Measurements from ENCODE around the gene TDRD7.
"Not testable (repeated sequence)": the region's sequence is repeated elsewhere in the genome, so short reads cannot be mapped to it uniquely, and the experiment has no call there.

Gene TDRD7

DNA sequence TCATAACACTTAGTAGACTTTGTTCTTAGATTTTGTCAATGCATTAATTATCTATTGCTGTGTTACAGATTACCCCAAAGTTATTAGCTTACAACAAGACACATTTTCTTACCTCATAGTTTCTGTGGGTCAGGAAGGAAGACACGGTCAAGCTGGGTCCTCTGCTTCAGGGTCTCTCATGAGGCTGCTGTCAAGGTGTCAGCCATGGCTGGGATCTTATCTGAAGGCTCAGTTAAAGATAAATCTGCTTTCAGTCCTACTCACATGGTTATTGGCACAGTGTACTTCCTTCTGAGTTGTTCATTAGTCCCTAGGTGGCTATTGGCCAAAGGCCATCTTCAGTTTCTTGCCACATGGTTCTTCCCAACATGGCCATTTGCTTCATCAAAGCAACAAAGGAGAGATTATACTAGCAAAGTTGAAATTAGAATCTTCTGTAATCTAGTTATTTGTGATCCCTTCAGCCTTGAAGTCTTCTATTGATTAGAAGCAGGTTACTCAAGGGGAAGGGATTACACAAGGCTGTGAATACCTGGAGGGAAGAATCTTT is 25.2 kb downstream of the TDRD7 start:
- Histone ChIP-seq H3K36me3 (ENCODE audit: control insufficient read depth, low read depth, low read length) (no peaks in the 10 kb centered on the region), H3K9ac (ENCODE audit: low read length) (no peak overlapping the region), H3K27ac (ENCODE audit: low read length) (no peak overlapping the region), H3K4me1 (ENCODE audit: control insufficient read depth, low read depth, low read length) (peaks cover 7% of the 10 kb centered on the region), H3K27me3 (ENCODE audit: control insufficient read depth, insufficient read depth, low read length) (no peaks in the 10 kb centered on the region), H3K9me3 (ENCODE audit: control insufficient read depth, low read depth, low read length) (no peaks in the 10 kb centered on the region), H3K4me3 (ENCODE audit: low read length) (no peak overlapping the region)

DNA sequence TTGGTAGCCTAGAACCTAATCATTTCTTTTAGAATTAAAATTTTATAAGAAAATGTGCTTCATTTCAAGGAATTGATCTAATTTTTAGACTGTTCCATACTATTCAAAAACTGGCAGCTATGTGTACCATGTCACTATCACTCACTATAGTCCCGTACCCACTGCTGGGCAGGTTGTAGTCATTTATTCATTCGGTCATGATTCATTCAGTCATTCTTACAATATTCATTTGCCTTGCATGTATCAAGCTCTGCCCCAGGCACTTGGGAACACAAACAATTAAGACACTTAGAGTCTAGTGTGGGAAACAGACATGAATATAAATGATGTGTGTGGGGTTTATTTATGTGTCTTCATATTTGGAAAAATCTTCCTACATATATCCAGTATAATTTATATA is 26.4 kb downstream of the TDRD7 start:
- H3K9me3 ChIP-seq (ENCODE audit: control insufficient read depth, low read depth, low read length): no peaks in the 10 kb centered on the region
- no peaks in the 10 kb centered on the region for H3K36me3 ChIP-seq (ENCODE audit: control insufficient read depth, low read depth, low read length)
- H3K4me1 ChIP-seq (ENCODE audit: control insufficient read depth, low read depth, low read length): peaks cover 7% of the 10 kb centered on the region
- H3K4me3 ChIP-seq (ENCODE audit: low read length): no peak overlapping the region
- H3K27ac ChIP-seq (ENCODE audit: low read length): no peak overlapping the region
- no peak overlapping the region for H3K9ac ChIP-seq (ENCODE audit: low read length)
- no peaks in the 10 kb centered on the region for H3K27me3 ChIP-seq (ENCODE audit: control insufficient read depth, insufficient read depth, low read length)

DNA sequence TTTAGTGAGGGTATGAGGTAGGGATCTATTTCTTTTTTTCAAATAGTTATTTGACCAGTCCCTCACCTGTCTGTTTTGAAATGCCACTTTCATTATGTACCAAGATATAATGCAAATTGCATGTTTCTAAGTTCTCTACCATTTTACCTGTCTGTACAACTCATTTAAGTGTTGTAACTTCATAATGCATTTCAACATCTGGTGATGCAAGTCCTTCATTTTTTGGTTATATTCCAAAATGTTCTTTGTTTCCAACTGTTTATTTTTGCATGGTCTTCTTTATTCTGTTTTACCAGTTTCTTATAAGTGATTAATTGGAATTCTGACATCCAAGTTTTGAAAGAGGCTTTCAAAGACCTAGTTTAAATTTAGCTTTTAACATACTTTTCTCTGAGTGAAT is 26.8 kb downstream of the TDRD7 start:
- Histone ChIP-seq H3K36me3 (ENCODE audit: control insufficient read depth, low read depth, low read length) (no peaks in the 10 kb centered on the region), H3K27me3 (ENCODE audit: control insufficient read depth, insufficient read depth, low read length) (no peaks in the 10 kb centered on the region), H3K9me3 (ENCODE audit: control insufficient read depth, low read depth, low read length) (no peaks in the 10 kb centered on the region), H3K4me1 (ENCODE audit: control insufficient read depth, low read depth, low read length) (peaks cover 7% of the 10 kb centered on the region), H3K4me3 (ENCODE audit: low read length) (no peak overlapping the region), H3K9ac (ENCODE audit: low read length) (no peak overlapping the region), H3K27ac (ENCODE audit: low read length) (no peak overlapping the region)

DNA sequence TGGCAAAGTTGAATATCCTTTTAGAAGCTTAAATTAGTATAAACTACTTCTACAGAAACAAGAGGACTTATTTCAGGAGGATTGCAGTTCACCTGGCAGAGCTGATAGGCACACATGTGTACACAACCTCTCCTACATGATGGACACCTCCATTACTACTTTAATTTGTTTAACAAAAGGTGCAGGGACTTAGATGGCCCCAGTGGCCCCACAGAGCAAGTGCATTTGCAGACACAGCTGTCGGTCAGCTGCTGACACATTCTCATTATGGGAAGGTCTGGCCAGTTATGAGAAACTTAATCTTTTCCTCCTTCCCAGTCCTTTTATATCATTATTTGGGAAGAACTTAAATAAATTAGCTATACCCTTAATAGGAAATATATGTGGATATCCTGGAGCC is 28.3 kb downstream of the TDRD7 start:
- H3K9ac ChIP-seq (ENCODE audit: low read length): no peak overlapping the region
- H3K36me3 ChIP-seq (ENCODE audit: control insufficient read depth, low read depth, low read length): no peaks in the 10 kb centered on the region
- peaks cover 7% of the 10 kb centered on the region for H3K4me1 ChIP-seq (ENCODE audit: control insufficient read depth, low read depth, low read length)
- H3K27me3 ChIP-seq (ENCODE audit: control insufficient read depth, insufficient read depth, low read length): no peaks in the 10 kb centered on the region
- no peaks in the 10 kb centered on the region for H3K9me3 ChIP-seq (ENCODE audit: control insufficient read depth, low read depth, low read length)
- H3K4me3 ChIP-seq (ENCODE audit: low read length): no peak overlapping the region
- no peak overlapping the region for H3K27ac ChIP-seq (ENCODE audit: low read length)

DNA sequence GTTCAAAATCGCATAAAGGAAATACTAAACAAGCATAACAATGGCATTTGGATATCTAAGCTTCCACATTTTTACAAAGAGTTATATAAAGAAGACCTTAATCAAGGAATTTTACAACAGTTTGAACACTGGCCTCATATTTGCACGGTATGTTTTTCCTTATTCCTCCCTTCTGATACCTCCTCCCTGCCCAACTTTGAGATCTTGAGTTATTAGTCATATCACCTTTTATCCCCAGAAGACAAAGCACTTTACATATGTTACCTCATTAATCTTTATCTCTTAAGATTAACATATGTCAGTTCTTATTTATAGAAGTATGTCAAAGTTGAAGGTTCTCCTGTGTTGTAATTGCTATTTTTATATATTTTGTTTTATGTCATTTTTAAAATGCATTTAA is 29.8 kb downstream of the TDRD7 start:
- Histone ChIP-seq H3K9me3 (ENCODE audit: control insufficient read depth, low read depth, low read length) (no peaks in the 10 kb centered on the region), H3K4me3 (ENCODE audit: low read length) (no peak overlapping the region)

DNA sequence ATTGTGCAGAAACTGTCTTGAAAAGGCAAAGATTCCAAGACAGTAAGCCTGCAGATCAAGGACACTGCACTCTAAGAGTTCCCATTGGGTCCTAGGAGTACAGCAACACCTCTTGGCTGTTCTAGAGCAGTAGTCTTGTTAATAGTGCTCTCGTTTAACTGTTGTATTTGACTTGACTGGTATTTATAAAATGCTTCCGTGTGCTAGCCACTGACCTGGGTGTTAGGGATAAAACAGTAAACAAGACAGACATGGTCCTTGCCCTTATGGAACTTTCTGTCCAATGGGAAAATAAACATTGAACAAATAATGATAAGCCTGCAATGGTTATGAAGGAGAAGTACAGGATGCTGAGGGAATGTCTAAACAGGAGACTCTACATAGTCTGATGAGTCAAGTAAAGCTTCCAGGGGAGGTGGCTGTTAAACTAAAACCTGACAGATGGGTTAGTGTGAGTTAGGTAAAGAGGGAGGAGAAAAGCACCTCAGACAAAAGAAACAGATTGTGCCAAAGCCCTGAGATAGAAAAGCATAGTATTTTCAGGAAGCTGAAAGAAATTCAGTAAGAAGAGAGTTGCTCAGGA is 33.3 kb downstream of the TDRD7 start:
- Histone ChIP-seq H3K4me1 (ENCODE audit: control insufficient read depth, low read depth, low read length) (peaks cover 3% of the 10 kb centered on the region), H3K9ac (ENCODE audit: low read length) (no peak overlapping the region), H3K27me3 (ENCODE audit: control insufficient read depth, insufficient read depth, low read length) (no peaks in the 10 kb centered on the region), H3K9me3 (ENCODE audit: control insufficient read depth, low read depth, low read length) (no peaks in the 10 kb centered on the region), H3K36me3 (ENCODE audit: control insufficient read depth, low read depth, low read length) (no peaks in the 10 kb centered on the region), H3K27ac (ENCODE audit: low read length) (no peak overlapping the region), H3K4me3 (ENCODE audit: low read length) (no peak overlapping the region)

More for the DNA sequence above, 29.8 kb downstream of the TDRD7 start:
- no peak overlapping the region for H3K9ac ChIP-seq (ENCODE audit: low read length)
- H3K27me3 ChIP-seq (ENCODE audit: control insufficient read depth, insufficient read depth, low read length): no peaks in the 10 kb centered on the region
- no peaks in the 10 kb centered on the region for H3K36me3 ChIP-seq (ENCODE audit: control insufficient read depth, low read depth, low read length)
- H3K4me1 ChIP-seq (ENCODE audit: control insufficient read depth, low read depth, low read length): peaks cover 7% of the 10 kb centered on the region
- no peak overlapping the region for H3K27ac ChIP-seq (ENCODE audit: low read length)

DNA sequence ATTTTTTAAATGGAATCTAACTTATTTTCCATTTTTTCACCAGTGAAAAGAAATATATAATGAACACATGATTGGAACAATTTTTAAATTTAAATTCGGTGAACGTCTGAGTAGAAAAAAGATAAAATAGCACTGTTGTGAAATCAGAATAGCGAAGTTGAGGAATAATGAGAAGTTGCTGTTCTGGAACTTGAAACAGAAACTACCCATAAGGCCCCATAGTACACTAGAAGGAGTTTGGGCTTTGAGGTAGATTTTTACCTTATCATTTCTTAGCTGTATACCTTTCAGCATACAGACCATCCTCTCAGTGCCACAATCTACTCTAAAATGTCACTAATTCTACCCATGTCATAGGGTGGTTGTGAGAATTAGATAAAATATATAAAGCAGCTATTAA is 35.1 kb downstream of the TDRD7 start:
- no peaks in the 10 kb centered on the region for H3K9me3 ChIP-seq (ENCODE audit: control insufficient read depth, low read depth, low read length)
- no peaks in the 10 kb centered on the region for H3K27me3 ChIP-seq (ENCODE audit: control insufficient read depth, insufficient read depth, low read length)
- H3K36me3 ChIP-seq (ENCODE audit: control insufficient read depth, low read depth, low read length): no peaks in the 10 kb centered on the region
- no peaks in the 10 kb centered on the region for H3K4me1 ChIP-seq (ENCODE audit: control insufficient read depth, low read depth, low read length)
- H3K27ac ChIP-seq (ENCODE audit: low read length): no peak overlapping the region
- no peak overlapping the region for H3K4me3 ChIP-seq (ENCODE audit: low read length)
- no peak overlapping the region for H3K9ac ChIP-seq (ENCODE audit: low read length)

DNA sequence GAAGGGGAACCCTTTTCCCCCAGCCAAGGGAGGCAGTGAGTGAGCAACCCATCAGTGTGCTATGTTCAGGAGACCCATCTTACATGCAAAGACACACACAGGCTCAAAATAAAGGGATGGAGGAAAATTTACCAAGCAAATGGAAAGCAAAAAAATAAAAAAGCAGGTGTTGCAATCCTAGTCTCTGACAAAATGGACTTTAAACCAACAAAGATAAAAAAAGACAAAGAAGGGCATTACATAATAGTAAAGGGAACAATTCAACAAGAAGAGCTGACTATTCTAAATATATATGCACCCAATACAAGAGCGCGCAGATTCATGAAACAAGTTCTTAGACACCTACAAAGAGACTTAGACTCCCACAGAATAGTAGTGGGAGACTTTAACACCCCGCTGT is 41.7 kb downstream of the TDRD7 start:
- not testable (repeated sequence) for H3K9ac ChIP-seq (ENCODE audit: low read length); H3K4me3 ChIP-seq (ENCODE audit: low read length); H3K27me3 ChIP-seq (ENCODE audit: control insufficient read depth, insufficient read depth, low read length); H3K27ac ChIP-seq (ENCODE audit: low read length); H3K9me3 ChIP-seq (ENCODE audit: control insufficient read depth, low read depth, low read length); H3K36me3 ChIP-seq (ENCODE audit: control insufficient read depth, low read depth, low read length); H3K4me1 ChIP-seq (ENCODE audit: control insufficient read depth, low read depth, low read length)

DNA sequence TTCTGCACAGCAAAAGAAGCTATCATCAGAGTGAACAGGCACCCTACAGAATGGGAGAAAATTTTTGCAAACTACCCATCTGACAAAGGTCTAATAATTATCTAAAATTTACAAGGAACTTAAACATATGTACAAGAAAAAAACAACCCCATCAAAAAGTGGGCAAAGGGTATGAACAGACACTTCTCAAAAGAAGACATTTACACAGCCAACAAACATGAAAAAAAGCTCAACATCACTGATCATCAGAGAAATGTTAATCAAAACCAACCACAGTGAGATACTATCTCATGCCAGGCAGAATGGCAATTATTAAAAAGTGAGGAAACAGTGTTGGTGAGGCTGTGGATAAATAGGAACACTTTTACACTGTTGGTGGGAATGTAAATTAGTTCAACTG is 44.9 kb downstream of the TDRD7 start:
- H3K27me3 ChIP-seq (ENCODE audit: control insufficient read depth, insufficient read depth, low read length); H3K9ac ChIP-seq (ENCODE audit: low read length); H3K36me3 ChIP-seq (ENCODE audit: control insufficient read depth, low read depth, low read length); H3K4me1 ChIP-seq (ENCODE audit: control insufficient read depth, low read depth, low read length); H3K27ac ChIP-seq (ENCODE audit: low read length); H3K4me3 ChIP-seq (ENCODE audit: low read length); H3K9me3 ChIP-seq (ENCODE audit: control insufficient read depth, low read depth, low read length): not testable (repeated sequence)

DNA sequence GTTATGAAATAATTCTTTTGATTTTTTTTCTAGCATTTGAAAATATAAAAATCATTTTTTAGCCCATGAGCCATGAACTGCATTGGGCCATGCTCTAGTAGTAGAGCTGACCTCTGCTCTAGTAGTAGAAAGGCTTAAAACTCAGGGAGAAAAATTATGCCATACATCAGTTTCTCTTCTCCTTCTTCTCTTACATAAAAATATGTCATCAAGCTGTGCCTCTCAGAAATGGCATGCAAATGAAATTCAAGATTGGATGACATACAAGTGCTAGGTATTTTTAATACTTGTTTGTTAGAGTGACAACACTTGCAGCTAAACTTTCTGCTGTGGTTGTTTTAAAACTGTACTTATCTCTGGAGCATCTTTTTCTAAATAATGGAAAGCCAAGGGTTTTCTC is 47.4 kb downstream of the TDRD7 start:
- no peaks in the 10 kb centered on the region for H3K27me3 ChIP-seq (ENCODE audit: control insufficient read depth, insufficient read depth, low read length)
- H3K9ac ChIP-seq (ENCODE audit: low read length): no peak overlapping the region
- H3K27ac ChIP-seq (ENCODE audit: low read length): no peak overlapping the region
- H3K4me3 ChIP-seq (ENCODE audit: low read length): no peak overlapping the region
- no peaks in the 10 kb centered on the region for H3K9me3 ChIP-seq (ENCODE audit: control insufficient read depth, low read depth, low read length)
- H3K36me3 ChIP-seq (ENCODE audit: control insufficient read depth, low read depth, low read length): no peaks in the 10 kb centered on the region
- H3K4me1 ChIP-seq (ENCODE audit: control insufficient read depth, low read depth, low read length): peaks cover 5% of the 10 kb centered on the region

DNA sequence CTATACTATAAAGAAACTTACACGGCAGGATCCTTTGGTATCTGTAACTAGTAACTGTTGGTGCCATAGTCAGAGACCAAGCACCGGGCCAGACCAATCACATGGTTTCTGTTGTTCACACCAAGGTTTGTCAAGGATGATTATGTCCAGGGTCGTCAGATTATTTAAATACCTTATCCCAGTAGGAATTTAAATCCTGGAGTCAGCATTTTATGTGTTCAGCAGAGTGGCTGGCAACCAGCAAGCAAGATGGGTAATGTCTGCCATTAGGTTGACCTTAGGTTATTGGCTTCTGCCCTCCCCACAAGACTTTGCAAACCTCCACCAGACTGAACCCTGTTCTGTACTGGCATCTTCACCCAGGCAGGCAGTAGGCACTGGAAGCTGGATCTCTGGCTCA is 50.3 kb downstream of the TDRD7 start:
- H3K9ac ChIP-seq (ENCODE audit: low read length): no peak overlapping the region
- no peaks in the 10 kb centered on the region for H3K36me3 ChIP-seq (ENCODE audit: control insufficient read depth, low read depth, low read length)
- no peak overlapping the region for H3K4me3 ChIP-seq (ENCODE audit: low read length)
- no peak overlapping the region for H3K27ac ChIP-seq (ENCODE audit: low read length)
- no peaks in the 10 kb centered on the region for H3K9me3 ChIP-seq (ENCODE audit: control insufficient read depth, low read depth, low read length)
- peaks cover 5% of the 10 kb centered on the region for H3K4me1 ChIP-seq (ENCODE audit: control insufficient read depth, low read depth, low read length)
- H3K27me3 ChIP-seq (ENCODE audit: control insufficient read depth, insufficient read depth, low read length): no peaks in the 10 kb centered on the region

DNA sequence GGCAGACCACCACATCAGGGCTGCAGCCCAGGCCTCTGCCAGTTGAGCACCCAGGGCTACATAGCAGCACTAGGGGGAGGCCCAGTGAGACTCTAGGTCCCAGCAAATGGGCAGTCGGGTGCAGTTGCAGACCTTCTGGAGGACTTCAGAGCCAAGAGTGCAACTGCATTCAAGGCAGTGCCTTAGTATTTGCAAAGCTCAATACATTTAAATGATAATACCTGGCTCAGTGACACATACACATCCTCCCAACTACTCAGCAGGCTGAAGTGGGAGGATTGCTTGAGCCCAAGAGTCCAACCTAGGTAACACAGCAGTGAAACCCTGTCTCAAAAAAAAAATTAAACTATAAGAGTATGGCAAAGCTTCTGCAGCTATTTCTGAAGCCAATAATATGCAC is 51.0 kb downstream of the TDRD7 start:
- no peaks in the 10 kb centered on the region for H3K36me3 ChIP-seq (ENCODE audit: control insufficient read depth, low read depth, low read length)
- H3K9me3 ChIP-seq (ENCODE audit: control insufficient read depth, low read depth, low read length): no peaks in the 10 kb centered on the region
- H3K27ac ChIP-seq (ENCODE audit: low read length): no peak overlapping the region
- no peak overlapping the region for H3K9ac ChIP-seq (ENCODE audit: low read length)
- H3K4me1 ChIP-seq (ENCODE audit: control insufficient read depth, low read depth, low read length): peaks cover 5% of the 10 kb centered on the region
- no peaks in the 10 kb centered on the region for H3K27me3 ChIP-seq (ENCODE audit: control insufficient read depth, insufficient read depth, low read length)
- H3K4me3 ChIP-seq (ENCODE audit: low read length): no peak overlapping the region
